NCI-H2029 treated with DMSO at 0.1 percent for 48 hours (cell line): Measurements from ENCODE around the gene ETV1.
"Not testable (repeated sequence)": the region's sequence is repeated elsewhere in the genome, so short reads cannot be mapped to it uniquely, and the experiment has no call there.

Experiments used
- DNase-seq: peaks from one replicate; lab custom pipeline; 2025; lab: John Stamatoyannopoulos, UW

ETV1 gene

GRCh38 chr7:13921062-13921461 lies 68.4 kb downstream of the ETV1 start:
- no peak for DNase-seq

GRCh38 chr7:13920053-13920697 lies 69.3 kb downstream of the ETV1 start:
- DNase-seq, result peak; percentile 70

- DNase-seq, result not testable (repeated sequence)
Measured at GRCh38 chr7:13918333-13918732, 71.1 kb downstream of the ETV1 start.

GRCh38 chr7:13917103-13917502 lies 72.4 kb downstream of the ETV1 start:
- DNase-seq, result not testable (repeated sequence)

GRCh38 chr7:13915891-13916290 lies 73.6 kb downstream of the ETV1 start:
- no peak for DNase-seq

GRCh38 chr7:13912715-13913278 lies 76.7 kb downstream of the ETV1 start:
- no peak for DNase-seq

- DNase-seq, result no peak
Measured at GRCh38 chr7:13911909-13912308, 77.6 kb downstream of the ETV1 start.

GRCh38 chr7:13910805-13911551 lies 78.5 kb downstream of the ETV1 start:
- no peak for DNase-seq

- no peak for DNase-seq
Measured at GRCh38 chr7:13908667-13909397, 80.6 kb downstream of the ETV1 start.

GRCh38 chr7:13907831-13908230 lies 81.6 kb downstream of the ETV1 start:
- DNase-seq, result no peak

- no peak for DNase-seq
Measured at GRCh38 chr7:13904689-13905088, 84.8 kb downstream of the ETV1 start.

- no peak for DNase-seq
Measured at GRCh38 chr7:13904007-13904406, 85.5 kb downstream of the ETV1 start.

GRCh38 chr7:13901577-13901976 lies 87.9 kb downstream of the ETV1 start:
- DNase-seq, result no peak

GRCh38 chr7:13898957-13899670 lies 90.4 kb downstream of the ETV1 start:
- DNase-seq, result no peak

GRCh38 chr7:13897819-13898218 lies 91.6 kb downstream of the ETV1 start:
- no peak for DNase-seq

- no peak for DNase-seq
Measured at GRCh38 chr7:13894954-13895353, 94.5 kb downstream of the ETV1 start.

GRCh38 chr7:13894377-13894776 lies 95.1 kb downstream of the ETV1 start:
- no peak for DNase-seq

GRCh38 chr7:13890793-13891192 lies 98.7 kb downstream of the ETV1 start:
- no peak for DNase-seq

GRCh38 chr7:13886356-13886755 lies 103.1 kb downstream of the ETV1 start:
- DNase-seq, result no peak

GRCh38 chr7:13882051-13882450 lies 107.4 kb downstream of the ETV1 start:
- DNase-seq, result no peak

GRCh38 chr7:13880789-13881188 lies 108.7 kb downstream of the ETV1 start:
- DNase-seq, result no peak
